Panc1 (cell line): ENCODE data around the gene RNF169. TPM values are rescaled to one million over a fixed set of nuclear protein-coding genes. Genes with fewer than 3 reads are reported as not detected.

Source experiments
- ATAC-seq: fragments of 200-7000 bp; cut with Tn5 transposase; 2 replicates; pipeline ENCODE4 v1.9.1; 2020; ENCODE audit warnings: mild to moderate bottlenecking, moderate library complexity
- BruUV-seq: library from RNA; stranded (reverse); fragments of 400-500 nt; replicated peaks from 2 replicates; lab custom pipeline; 2021; lab: Mats Ljungman, UMichigan
- CTCF ChIA-PET: fragments of 300-600 bp; sonication (Branson Sonifier 250); formaldehyde crosslinking; loops from one replicate; lab custom pipeline; 2022; ENCODE audit warnings: antibody characterized with exemption; lab: Charles Lee
- POLR2A ChIA-PET: fragments of 300-600 bp; sonication (Branson Sonifier 250); formaldehyde crosslinking; loops from one replicate; lab custom pipeline; 2022; ENCODE audit warnings: antibody characterized with exemption; lab: Charles Lee
- DNase-seq: peaks from one replicate; pipeline ENCODE4 v3.0.0-alpha.2; 2010; ENCODE audit warnings: low read depth, low spot score
- H3K27ac ChIP-seq: 2 replicates; pipeline ENCODE4 v1.5.1; 2011; ENCODE audit warnings: mild to moderate bottlenecking, low read length, inconsistent platforms
- H3K27me3 ChIP-seq: fragments of 200-500 bp; sonication (Bioruptor generic); 2 replicates; pipeline ENCODE4 v1.6.0; 2014; ENCODE audit warnings: low read length, inconsistent platforms; ENCODE audit not compliant: control insufficient read depth, insufficient read depth
- H3K36me3 ChIP-seq: fragments of 200-500 bp; sonication (Bioruptor generic); 2 replicates; pipeline ENCODE4 v1.5.1; 2014; ENCODE audit warnings: inconsistent platforms, mild to moderate bottlenecking, low read length, moderate library complexity; ENCODE audit not compliant: control insufficient read depth, insufficient read depth
- H3K4me1 ChIP-seq: 2 replicates; pipeline ENCODE4 v1.5.1; 2011; ENCODE audit warnings: inconsistent platforms, mild to moderate bottlenecking, low read length, moderate library complexity; ENCODE audit not compliant: control insufficient read depth, insufficient read depth
- H3K4me3 ChIP-seq, 2 experiments: 2 replicates each; pipeline ENCODE4 v1.5.1; 2011 to 2012; ENCODE audit warnings: low read depth in 2 of 2, low read length in 2 of 2, mild to moderate bottlenecking in 2 of 2, inconsistent platforms in 1 of 2, moderate library complexity in 1 of 2
- H3K9me3 ChIP-seq: fragments of 200-500 bp; sonication (Bioruptor generic); 2 replicates; pipeline ENCODE4 v1.5.1; 2014; ENCODE audit warnings: low read depth, mild to moderate bottlenecking, inconsistent platforms, low read length, moderate library complexity; ENCODE audit not compliant: control insufficient read depth, insufficient read depth
- CTCF ChIP-seq: fragments of 450-650 bp; IDR thresholded peaks from 2 replicates; pipeline ENCODE4 v1.5.1; 2017; ENCODE audit warnings: mild to moderate bottlenecking
- POLR2AphosphoS5 ChIP-seq: IDR thresholded peaks from 2 replicates; pipeline ENCODE4 v1.6.1; 2012; ENCODE audit warnings: mild to moderate bottlenecking, low read depth, low read length, moderate library complexity
- REST ChIP-seq, 2 experiments: IDR thresholded peaks; 2 replicates each; pipeline ENCODE4 v1.6.1; 2011 to 2012; ENCODE audit warnings: low read depth in 2 of 2, control low read depth in 1 of 2, low read length in 1 of 2, mild to moderate bottlenecking in 1 of 2, moderate library complexity in 1 of 2; ENCODE audit not compliant: insufficient read depth in 1 of 2
- SIN3A ChIP-seq: IDR thresholded peaks from 2 replicates; pipeline ENCODE4 v1.6.1; 2012; ENCODE audit warnings: low read depth, mild to moderate bottlenecking, low read length, moderate library complexity, borderline replicate concordance; ENCODE audit not compliant: insufficient read depth
- TCF7L2 ChIP-seq: IDR thresholded peaks from 2 replicates; pipeline ENCODE4 v1.6.1; 2011; ENCODE audit warnings: mild to moderate bottlenecking, low read depth, low read length, inconsistent platforms
- in situ Hi-C: cut with HindIII; loops from 2 replicates; pipeline ENCODE4 v1.10.0; 2016; ENCODE audit warnings: low sequenced_read_pairs, low pct_unique_long_range_greater_than_20kb
- intact Hi-C: fragments of 100-400 bp; cut with micrococcal nuclease; formaldehyde crosslinking; loops from one replicate; pipeline ENCODE4 v1.10.0; 2022; ENCODE audit not compliant: unreplicated experiment
- total RNA-seq: library from RNA; stranded (reverse); gene quantifications from one replicate; pipeline ENCODE4 v1.2.1, GENCODE V29; 2021; ENCODE audit not compliant: unreplicated experiment

RNF169 gene
- total RNA-seq, 1 experiment from 2014 or later = 23.6 TPM

GRCh38 chr11:74776546-74776945, 27.9 kb downstream of the RNF169 start:
- CTCF ChIA-PET = no interaction called here
- DNase-seq = no peak
- no peaks in the 10 kb centered on the region for H3K36me3 ChIP-seq
- peaks cover 10% of the 10 kb centered on the region for H3K4me1 ChIP-seq
- no peak overlapping the region for H3K4me3 ChIP-seq
- TF ChIP-seq TCF7L2 (no peak), CTCF (no peak), REST (IDR thresholded peaks at IDR 0.05; ENCODE audit: insufficient read depth in 1 of 2, low read depth in 2 of 2, low read length in 1 of 2) (no peak)
- no peak for ATAC-seq
- POLR2A ChIA-PET = no interaction called here
- H3K27me3 ChIP-seq = no peaks in the 10 kb centered on the region
- intact Hi-C loops = no loop called here
- H3K27ac ChIP-seq = no peak overlapping the region
- in situ Hi-C loops = no loop called here
- H3K9me3 ChIP-seq = no peaks in the 10 kb centered on the region
- BruUV-seq = no TSS peak

- no peaks in the 10 kb centered on the region for H3K9me3 ChIP-seq
- peaks cover 10% of the 10 kb centered on the region for H3K4me1 ChIP-seq
- no peak overlapping the region for H3K4me3 ChIP-seq
- TF ChIP-seq CTCF = no peak
- no peak for TF ChIP-seq TCF7L2
- H3K36me3 ChIP-seq = no peaks in the 10 kb centered on the region
- no peak overlapping the region for H3K27ac ChIP-seq
- BruUV-seq = no TSS peak
- DNase-seq (no peak), ATAC-seq (no peak)
- no peaks in the 10 kb centered on the region for H3K27me3 ChIP-seq
- POLR2A ChIA-PET = no interaction called here
- intact Hi-C loops = no loop called here
- CTCF ChIA-PET = no interaction called here
- in situ Hi-C loops = no loop called here
These were observed 28.4 kb downstream of the RNF169 start for GRCh38 chr11:74777038-74777437.

- H3K4me1 ChIP-seq = peaks cover 8% of the 10 kb centered on the region
- in situ Hi-C loops = no loop called here
- no peaks in the 10 kb centered on the region for H3K9me3 ChIP-seq
- CTCF ChIA-PET = no interaction called here
- ATAC-seq (no peak), DNase-seq (no peak)
- H3K27ac ChIP-seq = no peak overlapping the region
- no peak overlapping the region for H3K4me3 ChIP-seq
- intact Hi-C loops = no loop called here
- POLR2A ChIA-PET = no interaction called here
- no TSS peak for BruUV-seq
- H3K27me3 ChIP-seq = no peaks in the 10 kb centered on the region
- H3K36me3 ChIP-seq = no peaks in the 10 kb centered on the region
- TF ChIP-seq CTCF (no peak), TCF7L2 (no peak), SIN3A (no peak), REST (IDR thresholded peaks at IDR 0.05; ENCODE audit: insufficient read depth in 1 of 2, low read depth in 2 of 2, low read length in 1 of 2) (no peak), POLR2AphosphoS5 (no peak)
These were observed 29.2 kb downstream of the RNF169 start for GRCh38 chr11:74777877-74778276.
